Endothelial cell of umbilical vein (primary cell): Measurements from ENCODE around the gene GRIA1. TPM values are rescaled to one million over a fixed set of nuclear protein-coding genes. Genes with fewer than 3 reads are reported as not detected.

Source experiments
- BruUV-seq: library from RNA; stranded (reverse); fragments of 400-500 nt; replicated peaks from 2 replicates; lab custom pipeline; 2021; lab: Mats Ljungman, UMichigan
- CTCF ChIA-PET: fragments of 300-600, 350-600 bp; sonication (Branson Sonifier 250); formaldehyde crosslinking; loops from one replicate; lab custom pipeline; 2021; ENCODE audit warnings: antibody characterized with exemption, inconsistent platforms; lab: Charles Lee
- POLR2A ChIA-PET: fragments of 300-600, 350-600 bp; sonication (Branson Sonifier 250); formaldehyde crosslinking; loops from one replicate; lab custom pipeline; 2021; ENCODE audit warnings: antibody characterized with exemption, inconsistent platforms; lab: Charles Lee
- DNase-seq: peaks from one replicate; pipeline ENCODE4 v3.0.0-alpha.2; 2011; ENCODE audit warnings: low read depth, low spot score
- FAIRE-seq: peaks from 2 replicates; lab custom pipeline; 2011; peaks lifted over from hg19 to GRCh38; lab: Jason Lieb, UNC
- H2AFZ ChIP-seq: 2 replicates; pipeline ENCODE4 v1.6.0; 2012; ENCODE audit warnings: low read depth, low read length, control low read depth, inconsistent platforms
- H3K27ac ChIP-seq: 2 replicates; pipeline ENCODE4 v1.5.1; 2011; ENCODE audit warnings: low read depth, mild to moderate bottlenecking, control low read depth, low read length, moderate library complexity; ENCODE audit not compliant: insufficient read depth
- H3K27me3 ChIP-seq, 2 experiments: 2 replicates each; pipeline versions ENCODE4 v1.6.0 to v1.6.1; 2011; ENCODE audit warnings: low read length in 2 of 2, mixed read lengths in 1 of 2; ENCODE audit not compliant: control insufficient read depth in 2 of 2, insufficient read depth in 2 of 2
- H3K36me3 ChIP-seq, 2 experiments: 2 replicates in 1 of 2; 3 replicates in 1 of 2; pipeline ENCODE4 v1.5.1; 2011; ENCODE audit warnings: low read length in 2 of 2, mild to moderate bottlenecking in 1 of 2, moderate library complexity in 1 of 2; ENCODE audit not compliant: control insufficient read depth in 2 of 2, insufficient read depth in 2 of 2; ENCODE audit errors: extremely low read depth in 1 of 2
- H3K4me1 ChIP-seq: 3 replicates; pipeline ENCODE4 v1.5.1; 2011; ENCODE audit warnings: mild to moderate bottlenecking, low read length; ENCODE audit not compliant: control insufficient read depth, insufficient read depth; ENCODE audit errors: extremely low read depth
- H3K4me2 ChIP-seq: 2 replicates; pipeline ENCODE4 v1.6.1; 2011; ENCODE audit warnings: low read length, control low read depth, mixed read lengths; ENCODE audit not compliant: insufficient read depth
- H3K4me3 ChIP-seq, 3 experiments: fragments of 200-600 bp in 1 of 3; sonication (generic), shearing (Covaris generic) in 1 of 3; replicated peaks in 1 of 3; 2 replicates each; pipeline ENCODE4 v1.5.1; 2011 to 2016; ENCODE audit warnings: control low read depth in 3 of 3, low read length in 3 of 3, mild to moderate bottlenecking in 2 of 3, inconsistent platforms in 1 of 3, low read depth in 1 of 3, moderate library complexity in 1 of 3; ENCODE audit not compliant: insufficient read depth in 1 of 3
- H3K79me2 ChIP-seq: 2 replicates; pipeline ENCODE4 v1.6.0; 2012; ENCODE audit warnings: low read length, inconsistent platforms; ENCODE audit not compliant: control insufficient read depth, insufficient read depth
- H3K9ac ChIP-seq: replicated peaks from 2 replicates; pipeline ENCODE3; 2011; ENCODE audit warnings: low read length, control low read depth; ENCODE audit not compliant: insufficient read depth; ENCODE audit errors: extremely low read depth
- H3K9me1 ChIP-seq: replicated peaks from 3 replicates; pipeline ENCODE4 v1.6.0; 2011; ENCODE audit warnings: mild to moderate bottlenecking, low read length; ENCODE audit not compliant: control insufficient read depth, insufficient read depth; ENCODE audit errors: extremely low read depth
- H3K9me3 ChIP-seq: replicated peaks from 2 replicates; pipeline ENCODE4 v1.5.1; 2012; ENCODE audit warnings: low read length, inconsistent platforms; ENCODE audit not compliant: control insufficient read depth, insufficient read depth
- H4K20me1 ChIP-seq: replicated peaks from 2 replicates; pipeline ENCODE3; 2011; ENCODE audit warnings: mild to moderate bottlenecking, low read length; ENCODE audit not compliant: control insufficient read depth, insufficient read depth; ENCODE audit errors: extremely low read depth
- EZH2 ChIP-seq: IDR thresholded peaks from 2 replicates; pipeline ENCODE4 v1.6.1; 2012; ENCODE audit warnings: borderline replicate concordance, low read depth, mild to moderate bottlenecking, moderate library complexity, low read length, inconsistent platforms; ENCODE audit not compliant: severe bottlenecking
- FOS ChIP-seq: IDR thresholded peaks from 2 replicates; pipeline ENCODE4 v1.6.1; 2011; ENCODE audit warnings: mild to moderate bottlenecking, low read length, moderate library complexity, borderline replicate concordance; ENCODE audit not compliant: insufficient read depth
- GATA2 ChIP-seq: IDR thresholded peaks from 2 replicates; pipeline ENCODE4 v1.7.0; 2011; ENCODE audit warnings: low read depth, mild to moderate bottlenecking, moderate library complexity, mixed read lengths, low read length; ENCODE audit not compliant: insufficient read length, insufficient read depth
- JUN ChIP-seq: IDR thresholded peaks from 2 replicates; pipeline ENCODE4 v1.6.1; 2011; ENCODE audit warnings: borderline replicate concordance, low read depth; ENCODE audit not compliant: insufficient read length, insufficient read depth
- MYC ChIP-seq: IDR thresholded peaks from one replicate; pipeline ENCODE4 v1.6.1; 2011; ENCODE audit warnings: mild to moderate bottlenecking, low read depth, low read length
- POLR2A ChIP-seq: IDR thresholded peaks from 2 replicates; pipeline ENCODE4 v1.6.1; 2012; ENCODE audit warnings: low read depth, mild to moderate bottlenecking, control low read depth, low read length
- POLR2AphosphoS5 ChIP-seq: IDR thresholded peaks from 2 replicates; pipeline ENCODE4 v1.6.1; 2012; ENCODE audit warnings: low read depth, mild to moderate bottlenecking, control low read depth, low read length, moderate library complexity; ENCODE audit not compliant: insufficient read depth
- dilution Hi-C: fragments of 300-500 bp; cut with MboI; formaldehyde crosslinking; loops from one replicate; pipeline ENCODE4 v1.15.0; 2019; ENCODE audit warnings: low sequenced_read_pairs; ENCODE audit not compliant: extremely low pct_ligation_motif_present
- intact Hi-C: fragments of 100-400 bp; cut with micrococcal nuclease; formaldehyde crosslinking; loops from one replicate; pipeline ENCODE4 v1.10.0; 2022
- polyA plus RNA-seq, 4 experiments: library from polyadenylated mRNA; depleted of rRNA in 3 of 4; stranded (reverse) in 3 of 4; unstranded in 1 of 4; fragments of >200 nt; gene quantifications; 2 replicates each; pipeline versions ENCODE4 v1.2.1 to v1.2.3, GENCODE V29; 2011 to 2012; ENCODE audit warnings: missing spikeins in 1 of 4
- total RNA-seq: library from RNA; stranded (reverse); gene quantifications from 2 replicates; pipeline ENCODE4 v1.2.3, GENCODE V29; 2021
- TF ChIP-seq, protein P1 (sequence below): IDR thresholded peaks from 2 replicates; pipeline ENCODE4 v1.6.1; 2011; ENCODE audit not compliant: insufficient read depth, insufficient read length
- TF ChIP-seq, protein P2 (sequence below), 2 donors: IDR thresholded peaks; 1 replicate in 1 of 2; 2 replicates in 1 of 2; pipeline ENCODE4 v1.5.1; 2011; ENCODE audit warnings: low read length in 2 of 2, mild to moderate bottlenecking in 2 of 2, moderate library complexity in 2 of 2, control low read depth in 1 of 2, inconsistent platforms in 1 of 2, low read depth in 1 of 2; ENCODE audit not compliant: insufficient read depth in 1 of 2; ENCODE audit errors: extremely low read depth in 1 of 2

The GRIA1 gene
- total and polyA plus RNA-seq, 2 donors (not counting 3 experiments of a cell fraction or from before 2014, with no cell fraction given) = not detected

DNA sequence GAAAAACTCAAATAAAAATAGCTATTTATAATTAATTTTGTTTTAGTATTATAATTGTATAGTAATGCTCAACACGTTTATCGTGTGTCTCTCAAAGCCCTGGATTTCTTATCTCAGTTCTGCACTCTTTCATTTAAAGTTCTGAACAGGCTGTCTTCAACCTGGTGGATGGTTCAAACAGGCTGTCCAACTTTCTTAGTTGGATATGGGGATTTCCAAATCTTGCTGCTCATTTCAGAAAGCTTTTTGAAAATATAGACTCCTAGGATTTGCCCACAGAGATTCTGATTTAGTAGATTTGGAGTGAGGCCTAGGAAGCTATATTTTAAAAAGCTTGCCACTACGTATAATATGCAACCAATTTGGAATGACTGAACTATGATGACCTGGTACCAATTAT lies 120.3 kb downstream of the GRIA1 start:
- Histone ChIP-seq H3K9me3 (no peaks in the 10 kb centered on the region), H3K27ac (no peak overlapping the region), H2AFZ (no peak overlapping the region), H3K4me1 (no peaks in the 10 kb centered on the region), H3K36me3 (no peaks in the 10 kb centered on the region), H3K27me3 (no peaks in the 10 kb centered on the region), H3K9me1 (no peaks in the 10 kb centered on the region), H4K20me1 (no peaks in the 10 kb centered on the region), H3K4me3 (no peak overlapping the region), H3K4me2 (no peak overlapping the region), H3K9ac (no peak overlapping the region), H3K79me2 (no peaks in the 10 kb centered on the region)
- TF ChIP-seq POLR2AphosphoS5 (no peak), JUN (no peak), POLR2A (no peak), MYC (no peak), EZH2 (no peak), FOS (no peak), GATA2 (no peak)
- TF ChIP-seq, protein P1, sequence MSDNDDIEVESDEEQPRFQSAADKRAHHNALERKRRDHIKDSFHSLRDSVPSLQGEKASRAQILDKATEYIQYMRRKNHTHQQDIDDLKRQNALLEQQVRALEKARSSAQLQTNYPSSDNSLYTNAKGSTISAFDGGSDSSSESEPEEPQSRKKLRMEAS = no peak
- TF ChIP-seq, protein P2, sequence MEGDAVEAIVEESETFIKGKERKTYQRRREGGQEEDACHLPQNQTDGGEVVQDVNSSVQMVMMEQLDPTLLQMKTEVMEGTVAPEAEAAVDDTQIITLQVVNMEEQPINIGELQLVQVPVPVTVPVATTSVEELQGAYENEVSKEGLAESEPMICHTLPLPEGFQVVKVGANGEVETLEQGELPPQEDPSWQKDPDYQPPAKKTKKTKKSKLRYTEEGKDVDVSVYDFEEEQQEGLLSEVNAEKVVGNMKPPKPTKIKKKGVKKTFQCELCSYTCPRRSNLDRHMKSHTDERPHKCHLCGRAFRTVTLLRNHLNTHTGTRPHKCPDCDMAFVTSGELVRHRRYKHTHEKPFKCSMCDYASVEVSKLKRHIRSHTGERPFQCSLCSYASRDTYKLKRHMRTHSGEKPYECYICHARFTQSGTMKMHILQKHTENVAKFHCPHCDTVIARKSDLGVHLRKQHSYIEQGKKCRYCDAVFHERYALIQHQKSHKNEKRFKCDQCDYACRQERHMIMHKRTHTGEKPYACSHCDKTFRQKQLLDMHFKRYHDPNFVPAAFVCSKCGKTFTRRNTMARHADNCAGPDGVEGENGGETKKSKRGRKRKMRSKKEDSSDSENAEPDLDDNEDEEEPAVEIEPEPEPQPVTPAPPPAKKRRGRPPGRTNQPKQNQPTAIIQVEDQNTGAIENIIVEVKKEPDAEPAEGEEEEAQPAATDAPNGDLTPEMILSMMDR (IDR thresholded peaks at IDR 0.05; ENCODE audit: extremely low read depth in 1 of 2, insufficient read depth in 1 of 2, low read depth in 1 of 2, low read length in 2 of 2) = no peak
- ChIA-PET POLR2A (no interaction called here), CTCF (interaction anchor here (1.2 kb wide), 1 partner anchor 354 kb away, joined by 3 read pairs; no protein-coding TSS in a partner anchor)
- dilution Hi-C loops (no loop called here), intact Hi-C loops (no loop called here)
- BruUV-seq = no TSS peak
- DNase-seq (no peak), FAIRE-seq (no peak)
